B cell (primary cell): ENCODE measurements around the gene SIPA1. TPM values are rescaled to one million over a fixed set of nuclear protein-coding genes. Genes with fewer than 3 reads are reported as not detected.
A peak's percentile ranks its signal among the peaks of the same experiment; 100 is the strongest.

Source experiments
- ATAC-seq: fragments of 200-7000 bp; cut with Tn5 transposase; one replicate; pipeline ENCODE4 v1.10.0; 2021; ENCODE audit warnings: low read depth, mild to moderate bottlenecking, moderate number of reproducible peaks, moderate library complexity
- CTCF ChIA-PET: fragments of 350-600 bp; sonication (Branson Sonifier 250); formaldehyde crosslinking; loops from one replicate; lab custom pipeline; 2021; ENCODE audit warnings: antibody characterized with exemption, inconsistent platforms; lab: Charles Lee
- POLR2A ChIA-PET: fragments of 350-600 bp; sonication (Branson Sonifier 250); formaldehyde crosslinking; loops from one replicate; lab custom pipeline; 2021; ENCODE audit warnings: antibody characterized with exemption; lab: Charles Lee
- DNase-seq: peaks from one replicate; pipeline ENCODE4 v3.0.0; 2013
- H2AFZ ChIP-seq: 2 replicates; pipeline ENCODE4 v1.6.1; 2012; ENCODE audit warnings: mild to moderate bottlenecking, low read depth, low read length; ENCODE audit not compliant: insufficient read depth, poor library complexity, severe bottlenecking
- H3K27ac ChIP-seq, 2 donors: 1 replicate in 1 of 2; 2 replicates in 1 of 2; pipeline ENCODE4 v1.5.1; 2012 to 2013; ENCODE audit warnings: low read length in 2 of 2, mild to moderate bottlenecking in 2 of 2, moderate library complexity in 1 of 2
- H3K27me3 ChIP-seq, 4 experiments: fragments of 200-600 bp in 1 of 4; sonication (generic) in 1 of 4; replicated peaks in 1 of 4; 1 replicate in 2 of 4; 2 replicates in 2 of 4; pipeline versions ENCODE4 v1.6.1 to v1.7.0; 2013 to 2016; ENCODE audit warnings: low read length in 3 of 4, mild to moderate bottlenecking in 2 of 4, mixed read lengths in 1 of 4, moderate library complexity in 1 of 4; ENCODE audit not compliant: insufficient read depth in 4 of 4, control insufficient read depth in 3 of 4; ENCODE audit errors: control extremely low read depth in 1 of 4
- H3K36me3 ChIP-seq, 2 experiments: replicated peaks in 1 of 2; 1 replicate in 1 of 2; 2 replicates in 1 of 2; pipeline versions ENCODE4 v1.6.1 to v1.7.1; 2013; ENCODE audit warnings: low read length in 1 of 2; ENCODE audit not compliant: insufficient read depth in 2 of 2, control insufficient read depth in 1 of 2; ENCODE audit errors: control extremely low read depth in 1 of 2, extremely low read depth in 1 of 2
- H3K4me1 ChIP-seq, 2 donors: fragments of 200-600 bp in 1 of 2; sonication (generic) in 1 of 2; 1 replicate in 1 of 2; 2 replicates in 1 of 2; pipeline versions ENCODE4 v1.5.1 to v1.6.1; 2013 to 2017; ENCODE audit warnings: low read length in 2 of 2; ENCODE audit not compliant: control insufficient read depth in 2 of 2, insufficient read depth in 2 of 2
- H3K4me2 ChIP-seq: replicated peaks from 2 replicates; pipeline ENCODE3; 2012; ENCODE audit warnings: mild to moderate bottlenecking, low read depth, low read length; ENCODE audit not compliant: poor library complexity, severe bottlenecking
- H3K4me3 ChIP-seq, 5 experiments: fragments of 200-600 bp in 1 of 5; sonication (generic) in 1 of 5; 1 replicate in 3 of 5; 2 replicates in 2 of 5; pipeline versions ENCODE4 v1.5.1 to v1.7.0; 2011 to 2016; ENCODE audit warnings: low read length in 4 of 5, mild to moderate bottlenecking in 4 of 5, low read depth in 2 of 5, control low read depth in 1 of 5, moderate library complexity in 1 of 5; ENCODE audit not compliant: insufficient read depth in 1 of 5; ENCODE audit errors: control extremely low read depth in 1 of 5, extremely low read depth in 1 of 5
- H3K79me2 ChIP-seq: fragments of 200-600 bp; sonication (generic); one replicate; pipeline ENCODE4 v1.6.0; 2016; ENCODE audit warnings: low read length; ENCODE audit not compliant: control insufficient read depth, insufficient read depth
- H3K9ac ChIP-seq: fragments of 200-600 bp; sonication (generic); 2 replicates; pipeline ENCODE4 v1.6.1; 2017; ENCODE audit warnings: mild to moderate bottlenecking, low read length, moderate library complexity
- H3K9me3 ChIP-seq, 3 donors: one replicate each; pipeline versions ENCODE4 v1.6.1 to v1.7.1; 2013; ENCODE audit warnings: low read length in 2 of 3; ENCODE audit not compliant: control insufficient read depth in 2 of 3, insufficient read depth in 1 of 3; ENCODE audit errors: control extremely low read depth in 1 of 3
- H4K20me1 ChIP-seq: 2 replicates; pipeline ENCODE4 v1.6.0; 2012; ENCODE audit warnings: mild to moderate bottlenecking, low read length; ENCODE audit not compliant: insufficient read depth, control insufficient read depth, poor library complexity, severe bottlenecking
- H3K27ac Mint-ChIP-seq: one replicate; pipeline ENCODE4 v1.8.0; 2021; ENCODE audit warnings: mixed read lengths
- H3K27me3 Mint-ChIP-seq: one replicate; pipeline ENCODE4 v1.8.0; 2021; ENCODE audit warnings: mixed read lengths
- H3K4me1 Mint-ChIP-seq: one replicate; pipeline ENCODE4 v1.8.0; 2021; ENCODE audit warnings: mixed read lengths
- H3K4me3 Mint-ChIP-seq: one replicate; pipeline ENCODE4 v1.8.0; 2021; ENCODE audit warnings: mixed read lengths
- H3K9me3 Mint-ChIP-seq: one replicate; pipeline ENCODE4 v1.8.0; 2022; ENCODE audit warnings: mixed read lengths; ENCODE audit not compliant: insufficient read depth
- CTCF ChIP-seq: fragments of 200-600 bp; IDR thresholded peaks from one replicate; pipeline ENCODE4 v1.8.0; 2022; ENCODE audit warnings: antibody characterized with exemption, mild to moderate bottlenecking
- EZH2 ChIP-seq: IDR thresholded peaks from 2 replicates; pipeline ENCODE4 v1.6.1; 2012; ENCODE audit warnings: borderline replicate concordance, low read depth, mild to moderate bottlenecking, moderate library complexity, low read length; ENCODE audit not compliant: insufficient read depth, poor library complexity, severe bottlenecking
- WGBS: methylation state at CpG from one replicate; pipeline ENCODE4 v1.1.5; 2013; ENCODE audit warnings: missing lambda C conversion rate; ENCODE audit not compliant: insufficient coverage; 5-methylcytosine and 5-hydroxymethylcytosine counted together
- intact Hi-C: fragments of 100-400 bp; cut with micrococcal nuclease; formaldehyde crosslinking; loops from one replicate; pipeline ENCODE4 v1.10.0; 2022
- polyA plus RNA-seq: library from polyadenylated mRNA; depleted of rRNA; stranded (reverse); fragments of >200 nt; gene quantifications from 2 replicates; pipeline ENCODE4 v1.2.3, GENCODE V29; 2012
- total RNA-seq, 2 donors: library from RNA; stranded (reverse); fragments of 120-200 nt in 1 of 2; gene quantifications; 1 replicate in 1 of 2; 2 replicates in 1 of 2; pipeline versions ENCODE4 v1.2.3 to v1.2.4, GENCODE V29; 2013 to 2022

SIPA1 gene
- total and polyA plus RNA-seq, 2 donors (not counting 1 experiment from before 2014, with no cell fraction given), result 314 to 448 TPM

- POLR2A ChIA-PET, result interaction anchor here (1.2 to 2.1 kb wide), 4 partner anchors 9 to 53 kb away, joined by 3 to 13 read pairs (median 8); partner anchors contain the start of gene EHBP1L1
- H3K27me3 ChIP-seq, result no peaks in the 10 kb centered on the region
- H3K27me3 Mint-ChIP-seq, result no peaks in the 10 kb centered on the region
- intact Hi-C loops, result no loop called here
- H2AFZ ChIP-seq, result no peak overlapping the region
- H3K4me1 Mint-ChIP-seq, result peaks cover 23% of the 10 kb centered on the region
- TF ChIP-seq CTCF (peak; percentile 74), EZH2 (no peak)
- CTCF ChIA-PET, result interaction anchor here (0.7 to 9.7 kb wide), 26 partner anchors 8 to 368 kb away, joined by 3 to 144 read pairs (median 5); partner anchors contain the start of genes EHBP1L1, FAM89B, PCNX3 and RELA
- no peaks in the 10 kb centered on the region for H3K9me3 ChIP-seq
- 93% methylated on average over 25 of the region's 26 CpGs for WGBS
- H3K4me3 ChIP-seq, result no peak overlapping the region
- peaks cover 0 to 48% of the 10 kb centered on the region in 2 experiments for H3K36me3 ChIP-seq
- no peak overlapping the region for H3K9ac ChIP-seq
- no peaks in the 10 kb centered on the region for H3K9me3 Mint-ChIP-seq
- peaks cover 10% of the 10 kb centered on the region for H3K79me2 ChIP-seq
- peak; percentile 66 for DNase-seq
- H3K4me2 ChIP-seq, result no peak overlapping the region
- H3K27ac Mint-ChIP-seq, result peak overlapping the region; percentile 46
- H3K4me3 Mint-ChIP-seq, result no peak overlapping the region
- peaks cover 13 to 30% of the 10 kb centered on the region in 2 donors for H3K4me1 ChIP-seq
- peak; percentile 48 for ATAC-seq
- H3K27ac ChIP-seq, result no peak overlapping the region
- peaks cover 27% of the 10 kb centered on the region for H4K20me1 ChIP-seq
These were observed 44.1 kb upstream of the SIPA1 start for GRCh38 chr11:65593518-65594414.
